T-helper 1 cell treated with Interleukin-12 subunit alpha and Interleukin-12 subunit beta and Interleukin-4 antibody, amounts not matched to agents 30 μg/mL and 1 μg/mL, for 36 hours (primary cell): ENCODE measurements around the gene SLC27A5.

Experiments
- H3K27ac Mint-ChIP-seq: one replicate; pipeline ENCODE4 v1.8.0; 2021; ENCODE audit warnings: mild to moderate bottlenecking, mixed read lengths
- H3K27me3 Mint-ChIP-seq: one replicate; pipeline ENCODE4 v1.8.0; 2021; ENCODE audit warnings: low read depth, mixed read lengths
- H3K36me3 Mint-ChIP-seq: one replicate; pipeline ENCODE4 v1.8.0; 2021; ENCODE audit warnings: low read depth, mixed read lengths
- H3K4me1 Mint-ChIP-seq: one replicate; pipeline ENCODE4 v1.8.0; 2021; ENCODE audit warnings: low read depth, mixed read lengths
- H3K4me3 Mint-ChIP-seq: one replicate; pipeline ENCODE4 v1.8.0; 2021; ENCODE audit warnings: mild to moderate bottlenecking, moderate library complexity, mixed read lengths
- H3K9me3 Mint-ChIP-seq: one replicate; pipeline ENCODE4 v1.8.0; 2021; ENCODE audit warnings: mixed read lengths

Gene SLC27A5

DNA sequence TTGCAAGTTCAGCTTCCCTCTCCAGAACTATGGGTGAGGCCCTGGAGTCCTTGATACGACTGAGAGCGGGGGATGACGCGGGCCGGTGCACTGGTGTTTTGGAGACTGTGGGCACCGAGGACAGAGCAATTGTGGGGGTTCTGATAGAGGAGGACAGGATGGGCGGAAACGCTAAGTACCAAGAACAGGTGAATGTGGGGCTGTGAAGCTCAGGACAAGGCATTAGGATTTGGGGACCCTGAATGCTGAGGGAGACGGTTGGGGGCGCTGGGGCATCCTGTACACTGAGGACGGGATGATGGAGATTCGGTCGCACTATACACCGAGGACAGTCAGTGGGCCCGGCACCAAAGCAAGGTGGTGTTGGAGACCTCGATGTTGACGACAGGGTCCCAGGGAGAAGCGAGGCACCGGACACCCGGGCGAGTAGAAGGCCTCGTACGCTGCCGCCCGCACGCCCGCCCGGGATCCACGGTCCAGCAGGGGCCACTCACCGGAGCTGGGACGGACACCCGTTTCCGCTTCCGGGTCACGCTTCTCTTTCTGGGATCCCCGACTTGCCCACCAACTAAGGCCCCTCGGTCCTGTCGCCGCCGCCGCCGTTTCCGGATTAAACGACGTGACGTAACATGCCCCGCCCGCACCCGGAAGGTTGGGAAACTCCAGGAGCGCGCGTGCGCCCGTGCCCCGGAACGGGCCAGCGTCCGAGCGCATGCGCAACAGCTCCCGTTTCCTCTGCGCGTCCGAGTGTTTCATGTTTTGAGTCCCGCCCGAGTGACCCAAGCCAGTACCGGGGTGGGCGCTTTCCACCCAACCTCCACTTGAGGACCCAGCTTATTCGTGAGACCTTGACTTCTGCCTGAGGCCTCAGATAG, 42.9 kb upstream of the SLC27A5 start, which contains the start of gene CHMP2A:
Gene CHMP2A, minus strand, starts transcription at position 612 of the 875 bp plus-strand sequence. CDS start 893 bp downstream, outside the sequence.
- Mint-ChIP-seq H3K36me3 (peaks cover 57% of the 10 kb centered on the region), H3K4me1 (peaks cover 43% of the 10 kb centered on the region), H3K9me3 (no peaks in the 10 kb centered on the region), H3K27ac (peak within 1 kb of the TSS; percentile 96), H3K4me3 (peak within 1 kb of the TSS; percentile 93), H3K27me3 (no peaks in the 10 kb centered on the region)

DNA sequence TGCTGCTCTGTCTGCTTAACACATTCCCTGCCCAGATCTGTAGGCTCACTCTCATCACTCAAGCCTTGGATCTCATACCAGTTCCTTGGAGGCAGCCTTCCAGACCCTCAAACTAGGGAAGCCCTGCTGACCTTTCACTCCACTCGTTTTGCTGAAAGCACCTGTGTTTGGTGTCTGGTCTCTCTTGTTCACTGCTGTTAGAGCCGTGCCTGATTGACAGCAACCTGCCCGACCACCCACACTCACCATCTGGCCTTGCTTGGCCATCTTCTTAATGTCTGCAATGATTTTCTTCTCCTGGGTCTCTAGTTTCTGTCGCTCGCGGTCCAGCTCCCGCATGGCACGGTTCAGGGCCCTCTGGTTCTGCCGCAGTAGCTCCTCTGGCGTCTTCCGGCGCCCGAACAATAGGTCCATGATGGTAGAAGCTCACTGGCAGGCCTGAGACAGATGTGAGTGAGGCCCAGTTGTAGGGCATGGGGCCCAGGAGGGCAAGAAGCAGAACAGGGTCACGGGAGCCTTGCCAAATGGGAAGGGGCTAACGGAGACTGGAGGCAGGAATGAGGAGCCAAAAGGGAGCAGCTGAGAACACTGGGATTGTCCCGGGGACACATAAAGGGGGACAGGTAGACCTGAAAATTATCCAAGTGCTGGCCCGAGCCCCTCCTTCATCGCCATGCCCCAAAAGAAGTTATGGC, 42.2 kb upstream of the SLC27A5 start:
- H3K4me1 Mint-ChIP-seq = peaks cover 38% of the 10 kb centered on the region
- no peaks in the 10 kb centered on the region for H3K27me3 Mint-ChIP-seq
- H3K27ac Mint-ChIP-seq = peak overlapping the region; percentile 96
- H3K4me3 Mint-ChIP-seq = peak overlapping the region; percentile 93
- peaks cover 58% of the 10 kb centered on the region for H3K36me3 Mint-ChIP-seq
- no peaks in the 10 kb centered on the region for H3K9me3 Mint-ChIP-seq

DNA sequence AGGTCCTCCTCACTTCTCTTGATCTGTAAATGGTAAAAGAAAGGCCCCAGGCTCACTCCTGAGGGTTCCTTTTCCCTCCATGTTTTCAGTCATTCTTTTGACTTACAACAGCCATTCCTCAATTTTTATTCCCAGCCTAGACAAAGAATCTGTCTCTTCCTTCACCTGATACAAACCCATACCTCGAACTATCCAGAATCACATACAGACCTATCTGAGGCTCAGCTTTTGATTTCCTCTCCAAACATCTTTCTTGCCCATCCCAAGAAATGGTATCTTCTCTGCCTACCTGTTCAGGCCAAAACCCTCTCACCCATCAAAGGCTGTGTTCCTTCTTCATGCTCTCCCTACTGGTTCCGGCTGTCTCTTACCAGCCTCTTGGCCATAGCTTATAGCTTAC, 40.9 kb upstream of the SLC27A5 start:
- H3K4me1 Mint-ChIP-seq = peaks cover 36% of the 10 kb centered on the region
- H3K27me3 Mint-ChIP-seq = no peaks in the 10 kb centered on the region
- H3K4me3 Mint-ChIP-seq = peak overlapping the region; percentile 0
- H3K27ac Mint-ChIP-seq = peak overlapping the region; percentile 41
- H3K9me3 Mint-ChIP-seq = no peaks in the 10 kb centered on the region
- H3K36me3 Mint-ChIP-seq = peaks cover 60% of the 10 kb centered on the region

DNA sequence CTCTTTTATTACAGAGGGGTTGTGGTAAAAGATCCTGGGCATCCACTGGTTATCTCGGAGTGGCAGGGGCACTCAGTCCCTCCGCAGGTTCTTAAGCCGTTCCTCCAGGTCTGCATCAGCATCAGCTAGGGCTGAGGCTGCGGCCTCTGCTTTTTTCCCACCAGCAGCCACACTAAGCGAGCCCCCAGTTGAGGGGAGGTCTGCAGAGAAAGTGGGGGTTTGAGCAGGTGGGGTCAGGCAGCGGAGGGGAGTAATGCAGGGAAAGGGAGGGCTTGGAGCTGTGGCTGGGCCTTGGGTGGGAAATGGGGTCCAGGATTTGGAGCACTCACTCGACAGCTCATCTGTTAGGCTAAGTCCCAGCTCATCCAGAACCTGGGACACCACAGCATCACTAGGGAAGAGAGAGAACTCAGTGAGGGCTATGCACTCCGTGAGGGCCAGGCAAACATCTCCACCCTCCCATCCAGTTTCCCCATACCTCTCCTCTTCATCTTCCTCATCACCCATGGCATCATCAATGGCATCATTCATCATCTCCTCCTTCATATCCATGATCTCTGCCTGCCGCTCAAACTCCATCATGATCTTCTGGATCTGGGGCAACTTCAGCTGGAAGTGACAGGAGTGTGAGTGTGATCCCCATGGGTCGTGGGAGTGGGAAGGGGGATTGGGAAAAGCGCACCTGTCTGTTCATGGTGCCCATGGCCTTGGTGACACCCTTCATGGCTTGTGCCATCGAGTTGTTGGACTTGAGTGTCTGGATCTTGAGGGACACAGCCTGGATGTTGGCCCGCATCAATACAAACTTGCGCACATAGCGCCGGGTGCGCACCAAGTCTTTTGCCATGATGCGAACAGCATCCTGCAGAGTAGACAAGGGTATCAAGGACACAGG, 40.0 kb upstream of the SLC27A5 start:
- peaks cover 33% of the 10 kb centered on the region for H3K4me1 Mint-ChIP-seq
- H3K9me3 Mint-ChIP-seq = no peaks in the 10 kb centered on the region
- no peaks in the 10 kb centered on the region for H3K27me3 Mint-ChIP-seq
- H3K36me3 Mint-ChIP-seq = peaks cover 61% of the 10 kb centered on the region
- H3K27ac Mint-ChIP-seq = no peak overlapping the region
- H3K4me3 Mint-ChIP-seq = no peak overlapping the region

DNA sequence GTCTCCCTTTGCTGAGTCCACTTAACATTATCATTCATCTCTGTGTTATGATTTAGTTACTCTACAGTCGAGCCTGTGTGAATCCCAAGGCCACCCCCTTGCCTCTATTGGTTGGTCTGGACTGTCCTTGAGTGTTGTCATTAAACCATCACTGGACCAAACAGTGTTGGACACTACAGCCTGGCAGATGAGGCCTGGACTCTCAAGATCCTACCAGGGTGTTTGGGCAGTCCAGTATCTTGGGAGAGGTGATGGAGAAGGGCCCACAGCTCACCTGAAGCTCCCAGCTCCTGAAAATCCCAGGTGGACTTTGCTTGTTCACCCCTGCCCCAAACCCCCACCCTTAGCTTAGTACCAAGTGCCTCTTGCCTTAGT, 39.3 kb upstream of the SLC27A5 start:
- peaks cover 33% of the 10 kb centered on the region for H3K4me1 Mint-ChIP-seq
- H3K27me3 Mint-ChIP-seq = no peaks in the 10 kb centered on the region
- H3K4me3 Mint-ChIP-seq = no peak overlapping the region
- peaks cover 61% of the 10 kb centered on the region for H3K36me3 Mint-ChIP-seq
- no peak overlapping the region for H3K27ac Mint-ChIP-seq
- H3K9me3 Mint-ChIP-seq = no peaks in the 10 kb centered on the region

DNA sequence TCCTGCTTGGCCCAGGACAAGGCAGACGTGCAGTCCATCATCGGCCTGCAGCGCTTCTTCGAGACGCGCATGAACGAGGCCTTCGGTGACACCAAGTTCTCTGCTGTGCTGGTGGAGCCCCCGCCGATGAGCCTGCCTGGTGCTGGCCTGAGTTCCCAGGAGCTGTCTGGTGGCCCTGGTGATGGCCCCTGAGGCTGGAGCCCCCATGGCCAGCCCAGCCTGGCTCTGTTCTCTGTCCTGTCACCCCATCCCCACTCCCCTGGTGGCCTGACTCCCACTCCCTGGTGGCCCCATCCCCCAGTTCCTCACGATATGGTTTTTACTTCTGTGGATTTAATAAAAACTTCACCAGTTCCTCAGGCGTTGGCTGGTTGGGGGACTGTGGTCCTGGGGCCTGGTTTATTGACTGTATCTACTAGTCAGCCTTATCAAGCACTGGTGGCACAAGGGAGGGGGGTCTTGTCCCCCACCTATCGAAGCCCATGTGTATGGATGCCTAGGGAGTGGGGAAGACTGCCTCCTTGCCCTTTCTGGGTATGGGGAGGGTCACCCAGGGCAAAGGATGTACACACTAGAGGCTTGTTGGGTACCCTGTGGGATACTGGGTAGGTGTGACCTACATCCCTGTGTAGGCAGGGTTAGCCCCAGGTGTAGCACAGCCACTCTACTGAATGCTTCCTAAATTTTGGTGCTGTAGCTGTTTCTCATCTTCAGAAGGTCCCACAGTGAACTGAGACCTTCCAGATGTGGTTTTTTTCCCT, 38.8 kb upstream of the SLC27A5 start:
- no peak overlapping the region for H3K27ac Mint-ChIP-seq
- no peaks in the 10 kb centered on the region for H3K27me3 Mint-ChIP-seq
- H3K4me1 Mint-ChIP-seq = peaks cover 37% of the 10 kb centered on the region
- no peaks in the 10 kb centered on the region for H3K9me3 Mint-ChIP-seq
- H3K36me3 Mint-ChIP-seq = peaks cover 66% of the 10 kb centered on the region
- no peak overlapping the region for H3K4me3 Mint-ChIP-seq

DNA sequence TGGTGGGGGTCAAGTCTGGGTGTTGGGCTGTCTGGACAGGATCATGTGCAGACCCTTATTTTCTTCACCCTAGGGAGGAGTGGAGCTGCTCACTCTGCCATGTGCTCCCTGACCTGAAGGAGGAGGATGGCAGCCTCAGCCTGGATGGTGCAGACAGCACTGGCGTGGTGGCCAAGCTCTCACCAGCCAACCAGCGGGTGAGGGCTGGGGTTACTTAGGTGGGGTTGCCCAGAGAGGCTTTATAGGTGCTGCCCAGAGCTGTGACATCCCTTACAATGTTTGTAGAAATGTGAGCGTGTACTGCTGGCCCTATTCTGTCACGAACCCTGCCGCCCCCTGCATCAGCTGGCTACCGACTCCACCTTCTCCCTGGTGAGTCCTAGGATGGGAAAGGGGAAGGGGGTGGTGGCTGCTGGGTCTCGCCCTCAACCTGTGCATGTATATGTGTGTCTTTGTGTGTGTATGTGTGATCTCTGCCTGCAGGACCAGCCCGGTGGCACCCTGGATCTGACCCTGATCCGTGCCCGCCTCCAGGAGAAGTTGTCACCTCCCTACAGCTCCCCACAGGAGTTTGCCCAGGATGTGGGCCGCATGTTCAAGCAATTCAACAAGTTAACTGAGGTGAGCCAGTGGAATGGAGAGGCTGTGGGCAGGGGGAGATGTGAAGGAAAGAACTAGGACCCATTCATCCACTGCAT, 38.0 kb upstream of the SLC27A5 start:
- H3K36me3 Mint-ChIP-seq = peaks cover 65% of the 10 kb centered on the region
- no peaks in the 10 kb centered on the region for H3K27me3 Mint-ChIP-seq
- no peak overlapping the region for H3K27ac Mint-ChIP-seq
- no peaks in the 10 kb centered on the region for H3K9me3 Mint-ChIP-seq
- H3K4me3 Mint-ChIP-seq = no peak overlapping the region
- peaks cover 35% of the 10 kb centered on the region for H3K4me1 Mint-ChIP-seq

DNA sequence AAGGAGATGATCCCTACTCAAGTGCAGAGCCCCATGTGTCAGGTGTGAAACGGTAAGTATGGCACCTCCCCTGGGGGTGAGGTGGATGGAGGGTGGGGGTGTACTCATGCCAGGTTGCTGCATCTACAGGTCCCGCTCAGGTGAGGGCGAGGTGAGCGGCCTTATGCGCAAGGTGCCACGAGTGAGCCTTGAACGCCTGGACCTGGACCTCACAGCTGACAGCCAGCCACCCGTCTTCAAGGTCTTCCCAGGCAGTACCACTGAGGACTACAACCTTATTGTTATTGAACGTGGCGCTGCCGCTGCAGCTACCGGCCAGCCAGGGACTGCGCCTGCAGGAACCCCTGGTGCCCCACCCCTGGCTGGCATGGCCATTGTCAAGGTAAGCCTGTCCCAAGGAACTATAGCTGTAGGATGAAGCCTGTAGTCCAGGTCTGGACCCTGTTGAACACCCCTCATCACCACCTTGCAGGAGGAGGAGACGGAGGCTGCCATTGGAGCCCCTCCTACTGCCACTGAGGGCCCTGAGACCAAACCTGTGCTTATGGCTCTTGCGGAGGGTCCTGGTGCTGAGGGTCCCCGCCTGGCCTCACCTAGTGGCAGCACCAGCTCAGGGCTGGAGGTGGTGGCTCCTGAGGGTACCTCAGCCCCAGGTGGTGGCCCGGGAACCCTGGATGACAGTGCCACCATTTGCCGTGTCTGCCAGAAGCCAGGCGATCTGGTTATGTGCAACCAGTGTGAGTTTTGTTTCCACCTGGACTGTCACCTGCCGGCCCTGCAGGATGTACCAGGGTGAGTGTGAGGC, 37.3 kb upstream of the SLC27A5 start:
- Mint-ChIP-seq H3K4me3 (no peak overlapping the region), H3K9me3 (no peaks in the 10 kb centered on the region), H3K27ac (no peak overlapping the region), H3K36me3 (peaks cover 62% of the 10 kb centered on the region), H3K4me1 (peaks cover 32% of the 10 kb centered on the region), H3K27me3 (no peaks in the 10 kb centered on the region)

DNA sequence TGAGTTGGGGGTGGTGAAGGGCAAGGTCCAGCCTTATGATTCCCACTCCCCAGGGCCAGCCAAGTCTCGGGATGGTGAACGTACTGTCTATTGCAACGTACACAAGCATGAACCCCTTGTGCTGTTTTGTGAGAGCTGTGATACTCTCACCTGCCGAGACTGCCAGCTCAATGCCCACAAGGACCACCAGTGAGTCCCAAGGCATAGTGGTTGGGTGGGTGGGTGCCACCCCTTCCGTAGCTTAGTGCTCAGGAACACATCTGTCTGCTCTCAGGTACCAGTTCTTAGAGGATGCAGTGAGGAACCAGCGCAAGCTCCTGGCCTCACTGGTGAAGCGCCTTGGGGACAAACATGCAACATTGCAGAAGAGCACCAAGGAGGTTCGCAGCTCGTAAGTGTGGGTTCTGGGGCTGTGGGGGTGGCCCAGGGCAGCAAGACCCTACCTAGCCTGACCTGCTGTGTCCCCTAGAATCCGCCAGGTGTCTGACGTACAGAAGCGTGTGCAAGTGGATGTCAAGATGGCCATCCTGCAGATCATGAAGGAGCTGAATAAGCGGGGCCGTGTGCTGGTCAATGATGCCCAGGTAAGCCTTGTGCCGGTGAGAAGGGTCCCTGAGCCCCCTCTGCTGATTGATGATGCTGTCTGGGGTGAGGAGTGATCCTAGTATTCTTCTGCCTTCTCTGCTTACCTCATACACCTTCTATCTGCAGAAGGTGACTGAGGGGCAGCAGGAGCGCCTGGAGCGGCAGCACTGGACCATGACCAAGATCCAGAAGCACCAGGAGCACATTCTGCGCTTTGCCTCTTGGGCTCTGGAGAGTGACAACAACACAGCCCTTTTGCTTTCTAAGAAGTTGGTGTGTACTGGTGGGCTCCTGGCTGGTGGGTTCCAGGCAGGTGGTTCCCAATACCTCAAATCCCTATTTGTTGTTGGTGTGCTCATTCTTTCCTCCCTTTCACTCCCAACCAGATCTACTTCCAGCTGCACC, 35.8 kb upstream of the SLC27A5 start:
- Mint-ChIP-seq H3K27me3 (no peaks in the 10 kb centered on the region), H3K9me3 (no peaks in the 10 kb centered on the region), H3K36me3 (peaks cover 52% of the 10 kb centered on the region), H3K4me3 (no peak overlapping the region), H3K4me1 (peaks cover 31% of the 10 kb centered on the region), H3K27ac (no peak overlapping the region)

DNA sequence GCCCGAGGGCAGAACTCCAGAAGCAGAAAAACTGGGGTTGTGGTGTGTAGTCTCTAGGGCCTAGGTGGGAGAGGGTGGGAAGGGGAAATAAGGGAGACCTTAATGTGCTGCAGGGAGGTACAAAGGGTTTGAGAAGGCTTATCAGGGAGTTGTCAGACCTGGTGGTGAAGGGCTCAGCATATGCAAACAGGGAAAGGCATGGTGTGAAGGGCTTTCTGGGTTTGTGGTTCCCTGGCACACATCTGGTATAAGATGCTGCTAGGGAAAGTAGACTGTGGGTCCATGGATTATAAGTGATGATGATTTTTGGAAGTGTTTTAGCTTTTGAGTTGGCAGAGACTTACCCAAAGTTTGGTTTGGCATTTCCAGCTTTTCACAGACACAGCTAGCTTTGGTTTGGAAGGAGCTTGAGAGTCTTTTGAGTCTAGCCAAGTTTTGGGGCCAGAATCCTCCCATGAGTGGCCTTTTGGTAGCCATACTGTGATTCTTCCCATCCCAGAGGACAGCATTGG, 34.3 kb upstream of the SLC27A5 start:
- H3K9me3 Mint-ChIP-seq = no peaks in the 10 kb centered on the region
- peaks cover 43% of the 10 kb centered on the region for H3K36me3 Mint-ChIP-seq
- peak overlapping the region; percentile 95 for H3K4me3 Mint-ChIP-seq
- H3K27ac Mint-ChIP-seq = peak overlapping the region; percentile 90
- no peaks in the 10 kb centered on the region for H3K27me3 Mint-ChIP-seq
- H3K4me1 Mint-ChIP-seq = peaks cover 29% of the 10 kb centered on the region

DNA sequence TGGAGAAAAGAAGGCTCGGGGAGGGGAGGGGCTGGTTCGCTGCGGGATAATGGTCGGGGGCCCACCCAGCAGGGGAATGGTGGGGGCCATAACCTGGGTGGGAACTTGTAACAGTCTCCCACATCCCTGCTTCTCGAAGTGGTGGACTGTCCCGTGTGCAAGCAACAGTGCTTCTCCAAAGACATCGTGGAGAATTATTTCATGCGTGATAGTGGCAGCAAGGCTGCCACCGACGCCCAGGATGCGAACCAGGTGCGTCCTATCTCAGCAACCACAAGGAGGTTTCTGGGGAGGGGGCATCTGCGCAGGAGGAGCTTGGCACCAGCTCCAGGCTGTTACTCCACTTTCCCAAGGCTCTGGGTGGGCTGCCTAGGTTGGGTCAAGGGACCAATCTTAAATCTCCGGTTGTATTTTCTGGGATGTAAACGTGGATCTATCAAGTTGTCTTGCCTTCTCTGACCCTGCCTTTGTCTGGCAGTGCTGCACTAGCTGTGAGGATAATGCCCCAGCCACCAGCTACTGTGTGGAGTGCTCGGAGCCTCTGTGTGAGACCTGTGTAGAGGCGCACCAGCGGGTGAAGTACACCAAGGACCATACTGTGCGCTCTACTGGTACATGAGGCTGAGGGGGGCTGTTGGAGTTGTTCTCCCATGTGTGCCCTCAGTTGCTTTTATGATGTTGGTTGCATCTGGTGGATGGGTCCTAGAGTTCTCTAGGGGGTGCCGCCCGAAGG, 33.7 kb upstream of the SLC27A5 start:
- Mint-ChIP-seq H3K27me3 (no peaks in the 10 kb centered on the region), H3K27ac (peak overlapping the region; percentile 90), H3K4me3 (peak overlapping the region; percentile 95), H3K36me3 (peaks cover 41% of the 10 kb centered on the region), H3K9me3 (no peaks in the 10 kb centered on the region), H3K4me1 (peaks cover 28% of the 10 kb centered on the region)
